Stimulated activated CD4-positive, alpha-beta T cell treated with anti-CD3 and anti-CD28 coated beads, Interleukin-12 subunit alpha, Interleukin-12 subunit beta, amount 100 ng/mL, for 4 hours (primary cell): Measurements from ENCODE around the gene OR14C36.
"Not testable (repeated sequence)": the region's sequence is repeated elsewhere in the genome, so short reads cannot be mapped to it uniquely, and the experiment has no call there.

Source experiments
- DNase-seq: peaks from one replicate; pipeline ENCODE4 v3.0.0-alpha.2; 2020

OR14C36 gene, protein sequence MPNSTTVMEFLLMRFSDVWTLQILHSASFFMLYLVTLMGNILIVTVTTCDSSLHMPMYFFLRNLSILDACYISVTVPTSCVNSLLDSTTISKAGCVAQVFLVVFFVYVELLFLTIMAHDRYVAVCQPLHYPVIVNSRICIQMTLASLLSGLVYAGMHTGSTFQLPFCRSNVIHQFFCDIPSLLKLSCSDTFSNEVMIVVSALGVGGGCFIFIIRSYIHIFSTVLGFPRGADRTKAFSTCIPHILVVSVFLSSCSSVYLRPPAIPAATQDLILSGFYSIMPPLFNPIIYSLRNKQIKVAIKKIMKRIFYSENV

DNA sequence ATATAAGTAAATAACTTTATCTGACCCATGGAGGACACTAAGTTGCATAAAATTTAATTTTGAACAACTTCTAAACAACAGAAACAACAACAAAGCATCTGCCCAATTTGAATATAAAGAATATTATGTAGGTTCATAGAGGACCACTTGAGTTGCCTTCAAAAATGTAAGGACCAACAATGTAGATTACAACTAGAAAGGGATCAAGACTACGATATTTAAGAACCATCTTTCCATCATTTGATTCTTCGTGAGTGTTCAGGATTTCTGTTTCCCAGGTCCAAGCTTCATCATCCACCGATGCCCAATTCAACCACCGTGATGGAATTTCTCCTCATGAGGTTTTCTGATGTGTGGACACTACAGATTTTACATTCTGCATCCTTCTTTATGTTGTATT, at the start of gene OR14C36:
Gene OR14C36 (plus strand): TSS at position 301 of the 400 bp plus-strand sequence. CDS start 0 bp downstream, at position 301.
- DNase-seq: no peak

- no peak for DNase-seq
Measured at GRCh38 chr1:248303324-248303723, 45.3 kb upstream of the OR14C36 start, which contains the start of gene OR2T12. Gene OR2T12, minus strand, starts transcription at chr1:248303424. Its CDS starts 7,846 bp downstream, at chr1:248295578.

DNA sequence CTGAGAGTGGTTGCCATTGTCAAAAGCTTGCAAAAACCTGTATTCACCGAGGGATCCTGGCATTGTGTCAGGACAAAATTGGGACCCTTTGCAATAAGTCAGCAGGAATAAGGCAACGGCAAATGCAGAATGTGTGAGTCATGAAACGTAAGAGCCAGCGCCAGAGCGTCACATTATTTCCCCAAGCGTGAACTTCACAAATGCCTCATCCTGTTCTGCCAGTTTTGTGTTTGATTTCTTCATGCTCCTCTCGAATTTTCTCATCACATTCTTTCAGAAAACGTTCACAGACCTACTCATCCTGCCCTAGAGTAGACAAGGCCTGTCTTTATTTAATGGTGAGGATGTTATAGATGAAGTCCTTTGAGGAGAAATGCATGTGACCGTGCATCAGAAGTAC, 42.9 kb upstream of the OR14C36 start:
- DNase-seq: not testable (repeated sequence)

- no peak for DNase-seq
Measured at GRCh38 chr1:248306103-248306502, 42.5 kb upstream of the OR14C36 start.

DNA sequence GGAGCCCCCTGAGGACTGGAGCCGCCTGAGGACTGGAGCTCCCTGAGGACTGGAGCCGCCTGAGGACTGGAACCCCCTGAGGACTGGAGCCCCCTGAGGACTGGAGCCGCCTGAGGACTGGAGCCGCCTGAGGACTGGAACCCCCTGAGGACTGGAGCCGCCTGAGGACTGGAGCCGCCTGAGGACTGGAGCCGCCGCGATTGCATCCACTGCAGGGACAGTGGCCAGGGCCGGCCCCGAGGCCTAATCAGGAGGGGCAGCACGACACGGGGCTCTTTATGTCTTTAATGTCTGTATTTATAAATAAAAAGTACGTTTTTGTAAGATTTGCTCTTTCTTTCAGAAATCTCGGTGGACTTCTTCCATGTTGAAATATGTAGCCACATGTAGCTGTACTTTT, 41.8 kb upstream of the OR14C36 start:
- not testable (repeated sequence) for DNase-seq

- DNase-seq: no peak
Measured at GRCh38 chr1:248316796-248317195, 31.8 kb upstream of the OR14C36 start.

GRCh38 chr1:248324468-248324867, 24.1 kb upstream of the OR14C36 start, which contains the start of gene OR2M7:
Gene OR2M7, minus strand, starts transcription at chr1:248324568. Its CDS starts 0 bp downstream, at chr1:248324568.
- no peak for DNase-seq

DNA sequence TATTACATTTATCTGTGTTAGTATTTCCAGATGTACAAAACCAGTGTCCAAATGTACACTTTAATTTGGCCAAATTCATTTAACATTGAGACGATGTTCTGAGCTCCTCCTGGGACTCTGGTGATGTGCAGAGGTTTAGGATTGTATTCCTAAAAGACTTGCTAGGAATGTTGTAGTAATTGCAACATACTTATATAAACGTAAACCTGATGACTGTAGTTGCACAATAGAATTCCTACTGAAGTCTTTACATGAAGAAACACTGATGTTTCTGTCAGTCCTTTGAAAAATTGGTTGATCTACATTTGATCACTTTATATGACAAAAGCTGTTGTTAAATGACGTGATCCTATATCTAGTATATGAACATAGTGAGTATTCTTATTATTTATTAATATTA, 5.1 kb upstream of the OR14C36 start:
- no peak for DNase-seq

DNA sequence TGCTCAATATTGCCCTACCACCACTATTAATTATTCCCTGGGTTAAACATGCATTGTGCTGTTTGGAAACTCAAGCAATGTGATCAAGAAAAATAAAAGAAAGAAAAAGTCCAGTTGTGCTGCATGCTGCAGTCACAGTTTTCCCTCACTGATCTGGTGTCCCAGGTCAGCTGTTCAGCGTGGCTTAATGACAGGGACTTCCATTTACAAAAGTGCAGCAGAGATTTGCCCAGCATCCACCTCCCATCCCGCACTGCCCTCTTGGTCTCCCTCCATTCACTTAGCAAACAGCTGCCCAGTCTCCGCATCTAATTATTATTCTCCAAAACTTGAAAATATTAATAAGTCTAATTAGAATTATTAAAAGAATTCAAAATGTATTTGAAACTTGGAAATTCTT, 10.8 kb downstream of the OR14C36 start:
- DNase-seq: no peak

- no peak for DNase-seq
Measured at GRCh38 chr1:248361121-248361715, 12.6 kb downstream of the OR14C36 start, which contains the start of gene OR2T4. Gene OR2T4, plus strand, starts transcription at chr1:248361665. Its CDS starts 0 bp downstream, at chr1:248361665.

DNA sequence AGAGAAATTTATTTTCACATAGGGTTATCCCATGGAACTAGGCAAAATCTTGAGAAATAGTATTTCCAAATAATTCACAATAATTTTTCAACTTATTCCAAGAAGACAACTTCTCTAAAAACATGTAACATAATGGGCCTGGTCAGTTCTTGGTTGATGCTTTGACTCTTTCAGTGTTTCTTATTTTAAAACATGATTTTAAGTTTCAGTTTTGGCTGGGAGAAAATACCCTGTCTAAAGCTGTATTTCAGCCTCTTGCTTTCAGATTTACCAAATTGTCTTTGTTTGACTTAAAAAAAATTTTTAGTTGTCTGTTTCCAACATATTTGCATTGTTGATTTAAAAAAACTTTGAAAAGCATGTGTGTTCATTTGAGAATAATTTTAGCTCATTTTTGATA, 18.0 kb downstream of the OR14C36 start:
- no peak for DNase-seq

DNA sequence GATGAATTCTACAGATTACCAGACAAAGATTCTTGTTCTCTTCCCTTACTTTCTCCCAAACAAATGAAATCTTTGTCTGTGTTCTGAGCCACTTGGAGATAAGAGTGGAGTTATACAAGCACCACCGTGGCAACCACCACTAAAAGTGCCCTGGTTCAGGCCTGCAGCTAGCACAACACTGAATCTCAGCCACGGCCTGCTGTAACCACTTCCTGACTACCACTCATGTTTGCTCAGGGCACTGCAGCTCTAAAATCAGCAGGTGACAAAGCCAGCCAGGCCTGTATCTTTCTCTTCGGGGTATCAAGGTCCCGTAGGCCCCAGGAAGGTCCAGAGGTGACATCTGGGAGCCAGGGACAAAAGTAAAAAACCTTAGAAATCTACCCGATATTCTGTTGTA, 23.8 kb downstream of the OR14C36 start:
- no peak for DNase-seq

DNA sequence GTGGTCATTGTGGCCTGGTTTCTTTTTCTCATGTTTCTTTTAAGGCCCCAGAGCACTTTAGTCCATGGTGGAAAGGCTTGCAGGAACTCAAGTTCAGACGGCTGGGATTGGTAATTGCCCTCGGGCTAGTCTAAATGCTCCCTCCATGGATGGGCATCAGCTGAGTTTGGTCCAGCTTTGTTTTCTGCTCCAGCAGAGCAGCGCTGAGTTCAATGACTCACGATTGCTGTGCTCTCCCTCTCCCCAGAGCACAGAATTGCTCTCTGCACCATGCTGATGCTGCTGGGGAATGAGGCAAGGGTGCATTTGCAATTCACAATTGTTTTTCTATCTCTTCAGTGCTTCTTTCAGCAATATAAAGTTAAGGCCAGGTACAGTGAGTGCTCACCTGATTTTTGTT, 25.2 kb downstream of the OR14C36 start:
- DNase-seq: no peak

- DNase-seq: no peak
Measured at GRCh38 chr1:248375446-248375845, 26.9 kb downstream of the OR14C36 start, which contains the start of gene OR2T6. Gene OR2T6, plus strand, starts transcription at chr1:248375746. Its CDS starts 11,863 bp downstream, at chr1:248387609.

DNA sequence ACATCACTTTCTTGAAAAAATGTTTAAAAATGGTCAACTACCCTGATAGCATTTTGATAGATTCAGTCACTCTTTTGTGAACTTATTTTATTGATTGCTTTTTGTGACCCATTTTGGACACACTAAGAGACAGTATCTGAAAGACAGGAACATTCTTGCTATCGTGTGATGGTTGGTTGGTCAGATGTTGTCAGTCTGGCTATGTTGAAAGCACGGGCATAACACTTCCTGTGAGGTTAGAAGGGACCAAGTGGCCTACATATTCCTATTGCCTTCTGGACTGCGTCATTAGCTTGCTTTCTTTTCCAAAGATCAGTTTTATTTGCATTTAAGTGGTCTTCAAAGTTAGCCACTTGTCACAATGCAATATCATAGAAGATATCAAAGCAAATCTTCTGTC, 28.3 kb downstream of the OR14C36 start:
- no peak for DNase-seq

DNA sequence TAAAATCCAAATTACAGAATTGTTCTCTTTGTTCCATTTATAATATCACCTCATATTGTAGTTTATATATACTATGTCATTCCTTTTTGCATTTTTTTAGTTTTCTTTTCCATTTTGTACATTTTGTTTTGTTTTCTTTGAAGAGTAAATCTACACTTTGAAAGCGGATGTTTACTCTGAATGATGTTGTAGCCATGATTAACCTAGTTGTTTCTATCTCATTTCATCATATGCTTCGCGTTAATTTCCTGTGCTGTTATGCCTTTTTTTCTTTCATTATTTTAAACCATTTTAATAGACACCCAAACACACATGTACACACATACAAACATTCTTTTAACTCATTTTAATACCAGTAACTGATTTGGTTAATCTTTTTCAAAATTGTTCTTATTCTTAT, 32.3 kb downstream of the OR14C36 start:
- no peak for DNase-seq

- DNase-seq: no peak
Measured at GRCh38 chr1:248388426-248388825, 39.9 kb downstream of the OR14C36 start.

- no peak for DNase-seq
Measured at GRCh38 chr1:248393050-248393449, 44.5 kb downstream of the OR14C36 start.
